T-helper 1 cell treated with Interleukin-12 subunit alpha and Interleukin-12 subunit beta and Interleukin-4 antibody, amounts not matched to agents 30 ng/mL and 1 ng/mL, for 36 hours (primary cell): ENCODE data around the gene MAP3K21. TPM values are rescaled to one million over a fixed set of nuclear protein-coding genes. Genes with fewer than 3 reads are reported as not detected.

Source experiments
- intact Hi-C: fragments of 100-400 bp; cut with micrococcal nuclease; formaldehyde crosslinking; loops from one replicate; pipeline ENCODE4 v1.15.1; 2024
- total RNA-seq: library from RNA; stranded (reverse); gene quantifications from 2 replicates; pipeline ENCODE4 v1.2.3, GENCODE V29; 2022

MAP3K21 gene
- total RNA-seq, 1 donor from 2014 or later: 0.91 TPM

DNA sequence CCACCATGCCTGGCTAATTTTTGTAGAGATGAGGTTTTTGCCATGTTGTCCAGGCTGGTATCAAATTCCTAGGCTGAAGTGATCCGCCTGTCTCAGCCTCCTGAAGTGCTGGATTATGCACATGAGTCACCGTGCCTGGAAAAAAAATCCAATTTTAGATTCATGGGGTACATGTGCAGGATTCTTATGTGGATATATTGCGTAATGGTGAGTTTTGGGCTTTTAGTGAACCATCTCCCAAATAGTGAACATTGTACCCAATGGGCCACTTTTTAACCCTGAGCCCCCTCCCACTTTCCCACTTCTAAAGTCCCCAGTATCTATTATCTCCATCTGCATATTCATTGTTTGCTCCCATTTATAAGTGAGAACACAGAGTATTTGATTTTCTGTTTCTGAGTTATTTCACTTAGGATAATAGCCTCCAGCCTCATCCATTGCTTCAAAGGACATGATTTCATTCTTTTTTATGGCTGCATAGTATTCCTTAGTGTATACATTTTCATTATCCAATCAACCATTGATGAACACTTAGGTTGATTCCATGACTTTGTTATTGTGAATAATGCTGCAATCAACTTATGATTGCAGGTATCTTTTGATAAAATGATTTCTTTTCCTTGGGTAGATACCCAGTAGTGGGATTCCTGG is 104.4 kb downstream of the MAP3K21 start:
- intact Hi-C loops: no loop called here

DNA sequence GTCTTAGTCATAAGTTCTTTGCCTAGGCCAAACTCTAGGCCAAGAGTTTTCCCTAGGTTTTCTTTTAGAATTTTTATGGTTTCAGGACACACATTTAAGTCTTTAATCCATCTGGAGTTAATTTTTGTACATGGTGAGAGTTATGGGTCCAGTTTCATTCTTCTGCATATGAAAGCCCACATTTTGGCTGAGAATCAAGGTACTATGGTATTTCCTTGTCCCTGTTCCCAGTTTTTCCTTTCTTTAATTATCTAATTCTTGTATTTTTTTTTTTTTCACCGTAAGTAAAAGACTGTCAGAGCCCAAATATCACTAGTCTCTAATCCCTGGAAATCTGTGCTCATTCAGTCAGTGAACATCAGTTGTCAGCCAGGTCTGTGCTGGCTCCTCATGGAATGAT is 105.4 kb downstream of the MAP3K21 start:
- intact Hi-C loops: no loop called here

GRCh38 chr1:233433436-233434210 is 106.1 kb downstream of the MAP3K21 start:
- intact Hi-C loops: no loop called here

Other genes with a start within 250 kb of the MAP3K21 start
- 41.2 and 48.8 TPM in 2 replicates for gene PCNX2, start 32.0 kb upstream of the MAP3K21 start, total RNA-seq